B cell (primary cell): Measurements from ENCODE around the gene NOXA1. TPM values are rescaled to one million over a fixed set of nuclear protein-coding genes. Genes with fewer than 3 reads are reported as not detected.

ENCODE experiments used
- ATAC-seq: fragments of 200-7000 bp; cut with Tn5 transposase; one replicate; pipeline ENCODE4 v1.10.0; 2021; ENCODE audit warnings: low read depth, mild to moderate bottlenecking, moderate number of reproducible peaks, moderate library complexity
- CTCF ChIA-PET: fragments of 350-600 bp; sonication (Branson Sonifier 250); formaldehyde crosslinking; loops from one replicate; lab custom pipeline; 2021; ENCODE audit warnings: antibody characterized with exemption, inconsistent platforms; lab: Charles Lee
- POLR2A ChIA-PET: fragments of 350-600 bp; sonication (Branson Sonifier 250); formaldehyde crosslinking; loops from one replicate; lab custom pipeline; 2021; ENCODE audit warnings: antibody characterized with exemption; lab: Charles Lee
- DNase-seq: peaks from one replicate; pipeline ENCODE4 v3.0.0; 2013
- H2AFZ ChIP-seq: 2 replicates; pipeline ENCODE4 v1.6.1; 2012; ENCODE audit warnings: mild to moderate bottlenecking, low read depth, low read length; ENCODE audit not compliant: insufficient read depth, poor library complexity, severe bottlenecking
- H3K27ac ChIP-seq, 2 donors: 1 replicate in 1 of 2; 2 replicates in 1 of 2; pipeline ENCODE4 v1.5.1; 2012 to 2013; ENCODE audit warnings: low read length in 2 of 2, mild to moderate bottlenecking in 2 of 2, moderate library complexity in 1 of 2
- H3K27me3 ChIP-seq, 4 experiments: fragments of 200-600 bp in 1 of 4; sonication (generic) in 1 of 4; replicated peaks in 1 of 4; 1 replicate in 2 of 4; 2 replicates in 2 of 4; pipeline versions ENCODE4 v1.6.1 to v1.7.0; 2013 to 2016; ENCODE audit warnings: low read length in 3 of 4, mild to moderate bottlenecking in 2 of 4, mixed read lengths in 1 of 4, moderate library complexity in 1 of 4; ENCODE audit not compliant: insufficient read depth in 4 of 4, control insufficient read depth in 3 of 4; ENCODE audit errors: control extremely low read depth in 1 of 4
- H3K36me3 ChIP-seq, 2 experiments: replicated peaks in 1 of 2; 1 replicate in 1 of 2; 2 replicates in 1 of 2; pipeline versions ENCODE4 v1.6.1 to v1.7.1; 2013; ENCODE audit warnings: low read length in 1 of 2; ENCODE audit not compliant: insufficient read depth in 2 of 2, control insufficient read depth in 1 of 2; ENCODE audit errors: control extremely low read depth in 1 of 2, extremely low read depth in 1 of 2
- H3K4me1 ChIP-seq, 2 donors: fragments of 200-600 bp in 1 of 2; sonication (generic) in 1 of 2; 1 replicate in 1 of 2; 2 replicates in 1 of 2; pipeline versions ENCODE4 v1.5.1 to v1.6.1; 2013 to 2017; ENCODE audit warnings: low read length in 2 of 2; ENCODE audit not compliant: control insufficient read depth in 2 of 2, insufficient read depth in 2 of 2
- H3K4me2 ChIP-seq: replicated peaks from 2 replicates; pipeline ENCODE3; 2012; ENCODE audit warnings: mild to moderate bottlenecking, low read depth, low read length; ENCODE audit not compliant: poor library complexity, severe bottlenecking
- H3K4me3 ChIP-seq, 5 experiments: fragments of 200-600 bp in 1 of 5; sonication (generic) in 1 of 5; 1 replicate in 3 of 5; 2 replicates in 2 of 5; pipeline versions ENCODE4 v1.5.1 to v1.7.0; 2011 to 2016; ENCODE audit warnings: low read length in 4 of 5, mild to moderate bottlenecking in 4 of 5, low read depth in 2 of 5, control low read depth in 1 of 5, moderate library complexity in 1 of 5; ENCODE audit not compliant: insufficient read depth in 1 of 5; ENCODE audit errors: control extremely low read depth in 1 of 5, extremely low read depth in 1 of 5
- H3K79me2 ChIP-seq: fragments of 200-600 bp; sonication (generic); one replicate; pipeline ENCODE4 v1.6.0; 2016; ENCODE audit warnings: low read length; ENCODE audit not compliant: control insufficient read depth, insufficient read depth
- H3K9ac ChIP-seq: fragments of 200-600 bp; sonication (generic); 2 replicates; pipeline ENCODE4 v1.6.1; 2017; ENCODE audit warnings: mild to moderate bottlenecking, low read length, moderate library complexity
- H3K9me3 ChIP-seq, 3 donors: one replicate each; pipeline versions ENCODE4 v1.6.1 to v1.7.1; 2013; ENCODE audit warnings: low read length in 2 of 3; ENCODE audit not compliant: control insufficient read depth in 2 of 3, insufficient read depth in 1 of 3; ENCODE audit errors: control extremely low read depth in 1 of 3
- H4K20me1 ChIP-seq: 2 replicates; pipeline ENCODE4 v1.6.0; 2012; ENCODE audit warnings: mild to moderate bottlenecking, low read length; ENCODE audit not compliant: insufficient read depth, control insufficient read depth, poor library complexity, severe bottlenecking
- H3K27ac Mint-ChIP-seq: one replicate; pipeline ENCODE4 v1.8.0; 2021; ENCODE audit warnings: mixed read lengths
- H3K27me3 Mint-ChIP-seq: one replicate; pipeline ENCODE4 v1.8.0; 2021; ENCODE audit warnings: mixed read lengths
- H3K4me1 Mint-ChIP-seq: one replicate; pipeline ENCODE4 v1.8.0; 2021; ENCODE audit warnings: mixed read lengths
- H3K4me3 Mint-ChIP-seq: one replicate; pipeline ENCODE4 v1.8.0; 2021; ENCODE audit warnings: mixed read lengths
- H3K9me3 Mint-ChIP-seq: one replicate; pipeline ENCODE4 v1.8.0; 2022; ENCODE audit warnings: mixed read lengths; ENCODE audit not compliant: insufficient read depth
- CTCF ChIP-seq: fragments of 200-600 bp; IDR thresholded peaks from one replicate; pipeline ENCODE4 v1.8.0; 2022; ENCODE audit warnings: antibody characterized with exemption, mild to moderate bottlenecking
- EZH2 ChIP-seq: IDR thresholded peaks from 2 replicates; pipeline ENCODE4 v1.6.1; 2012; ENCODE audit warnings: borderline replicate concordance, low read depth, mild to moderate bottlenecking, moderate library complexity, low read length; ENCODE audit not compliant: insufficient read depth, poor library complexity, severe bottlenecking
- WGBS: methylation state at CpG from one replicate; pipeline ENCODE4 v1.1.5; 2013; ENCODE audit warnings: missing lambda C conversion rate; ENCODE audit not compliant: insufficient coverage; 5-methylcytosine and 5-hydroxymethylcytosine counted together
- intact Hi-C: fragments of 100-400 bp; cut with micrococcal nuclease; formaldehyde crosslinking; loops from one replicate; pipeline ENCODE4 v1.10.0; 2022
- polyA plus RNA-seq: library from polyadenylated mRNA; depleted of rRNA; stranded (reverse); fragments of >200 nt; gene quantifications from 2 replicates; pipeline ENCODE4 v1.2.3, GENCODE V29; 2012
- total RNA-seq, 2 donors: library from RNA; stranded (reverse); fragments of 120-200 nt in 1 of 2; gene quantifications; 1 replicate in 1 of 2; 2 replicates in 1 of 2; pipeline versions ENCODE4 v1.2.3 to v1.2.4, GENCODE V29; 2013 to 2022

Gene NOXA1
- total and polyA plus RNA-seq, 2 donors (not counting 1 experiment from before 2014, with no cell fraction given) = 5.7 to 7.7 TPM

- no peaks in the 10 kb centered on the region for H3K9me3 ChIP-seq
- intact Hi-C loops = no loop called here
- H3K27ac Mint-ChIP-seq = no peak overlapping the region
- H3K4me2 ChIP-seq = no peak overlapping the region
- H3K79me2 ChIP-seq = peaks cover 2% of the 10 kb centered on the region
- TF ChIP-seq EZH2 = no peak
- TF ChIP-seq CTCF = no peak
- no peak overlapping the region for H3K9ac ChIP-seq
- H3K27me3 Mint-ChIP-seq = no peaks in the 10 kb centered on the region
- no peak overlapping the region for H3K4me3 ChIP-seq
- no peak for ATAC-seq
- H3K36me3 ChIP-seq = peaks cover 0 to 4% of the 10 kb centered on the region in 2 experiments
- DNase-seq = no peak
- H3K27me3 ChIP-seq = no peaks in the 10 kb centered on the region
- H3K27ac ChIP-seq = no peak overlapping the region
- no peak overlapping the region for H2AFZ ChIP-seq
- no peaks in the 10 kb centered on the region for H3K9me3 Mint-ChIP-seq
- 90% methylated on average over 22 of the region's 22 CpGs for WGBS
- H3K4me3 Mint-ChIP-seq = no peak overlapping the region
- no peaks in the 10 kb centered on the region for H4K20me1 ChIP-seq
- H3K4me1 ChIP-seq = peaks cover 9 to 13% of the 10 kb centered on the region in 2 donors
- ChIA-PET CTCF (interaction anchor here (0.5 kb wide), 1 partner anchor 21 kb away, joined by 4 read pairs; no protein-coding TSS in a partner anchor), POLR2A (interaction anchor here (0.6 kb wide), 1 partner anchor 159 kb away, joined by 3 read pairs; no protein-coding TSS in a partner anchor)
- H3K4me1 Mint-ChIP-seq = peaks cover 3% of the 10 kb centered on the region
These were observed 31.8 kb upstream of the NOXA1 start for GRCh38 chr9:137391411-137391754.

GRCh38 chr9:137392232-137393007 lies 30.8 kb upstream of the NOXA1 start:
- Mint-ChIP-seq H3K27me3 (no peaks in the 10 kb centered on the region), H3K27ac (no peak overlapping the region), H3K4me1 (peaks cover 6% of the 10 kb centered on the region), H3K9me3 (no peaks in the 10 kb centered on the region), H3K4me3 (no peak overlapping the region)
- DNase-seq (no peak), ATAC-seq (no peak)
- intact Hi-C loops = no loop called here
- Histone ChIP-seq H3K9ac (no peak overlapping the region), H2AFZ (no peak overlapping the region), H3K36me3 (peaks cover 0 to 4% of the 10 kb centered on the region in 2 experiments), H3K9me3 (peaks cover 0 to 4% (median 0%) of the 10 kb centered on the region in 3 donors), H4K20me1 (peaks cover 4% of the 10 kb centered on the region), H3K79me2 (peaks cover 2% of the 10 kb centered on the region), H3K27me3 (no peaks in the 10 kb centered on the region), H3K4me2 (no peak overlapping the region), H3K4me1 (peaks cover 5 to 8% of the 10 kb centered on the region in 2 donors), H3K4me3 (no peak overlapping the region), H3K27ac (no peak overlapping the region)
- 96% methylated on average over 16 of the region's 23 CpGs for WGBS
- CTCF ChIA-PET = no interaction called here
- TF ChIP-seq EZH2 (no peak), CTCF (no peak)
- POLR2A ChIA-PET = no interaction called here
